ENCODE results near the gene ACSM6.

DNA sequence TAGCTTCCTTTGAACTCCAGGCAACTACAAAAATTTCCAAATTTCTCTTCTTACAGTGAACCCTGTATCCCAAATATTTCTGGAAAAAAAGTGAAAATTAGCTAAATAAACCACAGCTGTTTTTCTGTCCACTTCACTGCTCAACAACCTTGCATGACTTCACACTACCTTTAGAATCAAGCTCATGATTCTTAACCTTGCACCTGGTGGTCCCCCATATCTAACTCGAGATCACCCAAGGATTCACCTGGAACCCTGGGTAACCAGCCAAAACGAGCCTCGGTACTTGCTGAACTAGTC is 49.2 kb downstream of the ACSM6 start:
- TF ChIP-seq, protein P1, sequence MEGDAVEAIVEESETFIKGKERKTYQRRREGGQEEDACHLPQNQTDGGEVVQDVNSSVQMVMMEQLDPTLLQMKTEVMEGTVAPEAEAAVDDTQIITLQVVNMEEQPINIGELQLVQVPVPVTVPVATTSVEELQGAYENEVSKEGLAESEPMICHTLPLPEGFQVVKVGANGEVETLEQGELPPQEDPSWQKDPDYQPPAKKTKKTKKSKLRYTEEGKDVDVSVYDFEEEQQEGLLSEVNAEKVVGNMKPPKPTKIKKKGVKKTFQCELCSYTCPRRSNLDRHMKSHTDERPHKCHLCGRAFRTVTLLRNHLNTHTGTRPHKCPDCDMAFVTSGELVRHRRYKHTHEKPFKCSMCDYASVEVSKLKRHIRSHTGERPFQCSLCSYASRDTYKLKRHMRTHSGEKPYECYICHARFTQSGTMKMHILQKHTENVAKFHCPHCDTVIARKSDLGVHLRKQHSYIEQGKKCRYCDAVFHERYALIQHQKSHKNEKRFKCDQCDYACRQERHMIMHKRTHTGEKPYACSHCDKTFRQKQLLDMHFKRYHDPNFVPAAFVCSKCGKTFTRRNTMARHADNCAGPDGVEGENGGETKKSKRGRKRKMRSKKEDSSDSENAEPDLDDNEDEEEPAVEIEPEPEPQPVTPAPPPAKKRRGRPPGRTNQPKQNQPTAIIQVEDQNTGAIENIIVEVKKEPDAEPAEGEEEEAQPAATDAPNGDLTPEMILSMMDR (IDR thresholded peaks at IDR 0.05) = no peak
- TF ChIP-seq POLR2A (IDR thresholded peaks at IDR 0.05) = no peak

All from right lobe of liver (tissue), 4 donors.